Neural crest cell (in vitro differentiated cells): ENCODE measurements around the gene DSE. TPM values are rescaled to one million over a fixed set of nuclear protein-coding genes. Genes with fewer than 3 reads are reported as not detected.

ENCODE experiments used
- DNase-seq: peaks from one replicate; pipeline ENCODE4 v3.0.0; 2021; ENCODE audit warnings: low read depth, mixed read lengths, low spot score
- H3K27ac Mint-ChIP-seq: one replicate; pipeline ENCODE4 v1.8.0; 2021; ENCODE audit warnings: mild to moderate bottlenecking, mixed read lengths; ENCODE audit not compliant: unreplicated experiment
- H3K27me3 Mint-ChIP-seq: 2 replicates; pipeline ENCODE4 v1.8.0; 2021; ENCODE audit warnings: low read depth, mild to moderate bottlenecking, mixed read lengths
- H3K36me3 Mint-ChIP-seq: 2 replicates; pipeline ENCODE4 v1.8.0; 2021; ENCODE audit warnings: low read depth, mild to moderate bottlenecking, mixed read lengths
- H3K4me1 Mint-ChIP-seq: 2 replicates; pipeline ENCODE4 v1.8.0; 2021; ENCODE audit warnings: mixed read lengths
- H3K4me3 Mint-ChIP-seq: one replicate; pipeline ENCODE4 v1.8.0; 2021; ENCODE audit warnings: mild to moderate bottlenecking, mixed read lengths
- H3K9me3 Mint-ChIP-seq: 2 replicates; pipeline ENCODE4 v1.8.0; 2021; ENCODE audit warnings: mixed read lengths
- total RNA-seq: library from RNA; stranded (reverse); gene quantifications from 2 replicates; pipeline ENCODE4 v1.2.1, GENCODE V29; 2021
- TF ChIP-seq, protein P1 (sequence below): fragments of 200-600 bp; sonication (generic); conservative IDR thresholded peaks from 2 replicates; pipeline ENCODE4 v1.5.0; 2021; ENCODE audit warnings: antibody characterized with exemption, mild to moderate bottlenecking

DSE gene
- total RNA-seq, 1 donor from 2014 or later, result 21.0 TPM

DNA sequence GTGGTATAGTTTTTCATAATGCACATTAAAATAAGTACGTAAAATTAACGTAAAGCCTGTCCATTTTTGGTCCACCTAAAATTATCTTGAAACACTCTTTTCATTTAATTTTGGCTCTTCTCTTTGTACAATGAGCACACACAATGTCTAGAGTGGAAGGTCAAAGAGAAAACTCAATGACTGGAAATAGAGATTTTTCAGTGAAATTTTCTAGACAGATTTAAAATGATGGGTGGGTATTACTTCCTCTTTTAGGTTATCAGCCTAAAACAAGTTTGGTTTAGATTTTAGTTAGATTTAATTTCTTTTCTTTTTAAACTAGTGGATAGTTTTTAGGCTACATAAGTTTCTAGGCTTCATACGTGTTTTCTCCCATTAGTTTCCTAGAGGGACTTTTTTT is 24.9 kb downstream of the DSE start:
- H3K27ac Mint-ChIP-seq, result no peak overlapping the region
- no peaks in the 10 kb centered on the region for H3K27me3 Mint-ChIP-seq
- H3K9me3 Mint-ChIP-seq, result no peaks in the 10 kb centered on the region
- H3K4me1 Mint-ChIP-seq, result peaks cover 17% of the 10 kb centered on the region
- TF ChIP-seq, protein P1, sequence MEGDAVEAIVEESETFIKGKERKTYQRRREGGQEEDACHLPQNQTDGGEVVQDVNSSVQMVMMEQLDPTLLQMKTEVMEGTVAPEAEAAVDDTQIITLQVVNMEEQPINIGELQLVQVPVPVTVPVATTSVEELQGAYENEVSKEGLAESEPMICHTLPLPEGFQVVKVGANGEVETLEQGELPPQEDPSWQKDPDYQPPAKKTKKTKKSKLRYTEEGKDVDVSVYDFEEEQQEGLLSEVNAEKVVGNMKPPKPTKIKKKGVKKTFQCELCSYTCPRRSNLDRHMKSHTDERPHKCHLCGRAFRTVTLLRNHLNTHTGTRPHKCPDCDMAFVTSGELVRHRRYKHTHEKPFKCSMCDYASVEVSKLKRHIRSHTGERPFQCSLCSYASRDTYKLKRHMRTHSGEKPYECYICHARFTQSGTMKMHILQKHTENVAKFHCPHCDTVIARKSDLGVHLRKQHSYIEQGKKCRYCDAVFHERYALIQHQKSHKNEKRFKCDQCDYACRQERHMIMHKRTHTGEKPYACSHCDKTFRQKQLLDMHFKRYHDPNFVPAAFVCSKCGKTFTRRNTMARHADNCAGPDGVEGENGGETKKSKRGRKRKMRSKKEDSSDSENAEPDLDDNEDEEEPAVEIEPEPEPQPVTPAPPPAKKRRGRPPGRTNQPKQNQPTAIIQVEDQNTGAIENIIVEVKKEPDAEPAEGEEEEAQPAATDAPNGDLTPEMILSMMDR, result no peak
- H3K4me3 Mint-ChIP-seq, result no peak overlapping the region
- no peak for DNase-seq
- H3K36me3 Mint-ChIP-seq, result peaks cover 2% of the 10 kb centered on the region

DNA sequence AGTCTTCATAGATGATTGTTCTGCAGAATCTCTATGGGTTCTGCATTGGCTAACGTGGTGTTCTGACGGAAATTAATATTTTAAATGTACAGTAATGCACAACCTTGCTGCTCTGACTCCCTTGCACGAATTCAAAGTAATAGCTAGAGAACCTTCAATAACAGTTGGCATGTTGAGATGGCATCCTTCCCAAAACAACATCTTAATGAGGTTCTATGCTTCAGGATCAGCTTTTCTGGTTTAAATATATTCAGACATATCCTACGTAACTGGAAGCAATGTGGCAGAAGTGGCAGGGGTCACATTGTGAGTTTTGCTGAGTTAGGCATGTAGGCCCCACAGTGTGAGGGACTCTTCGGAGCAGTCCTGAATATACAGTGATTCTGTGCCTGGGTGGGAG is 25.7 kb downstream of the DSE start:
- Mint-ChIP-seq H3K9me3 (no peaks in the 10 kb centered on the region), H3K27ac (no peak overlapping the region), H3K27me3 (no peaks in the 10 kb centered on the region), H3K4me3 (no peak overlapping the region), H3K4me1 (peaks cover 17% of the 10 kb centered on the region), H3K36me3 (peaks cover 2% of the 10 kb centered on the region)
- DNase-seq, result no peak
- TF ChIP-seq, protein P1, result no peak

DNA sequence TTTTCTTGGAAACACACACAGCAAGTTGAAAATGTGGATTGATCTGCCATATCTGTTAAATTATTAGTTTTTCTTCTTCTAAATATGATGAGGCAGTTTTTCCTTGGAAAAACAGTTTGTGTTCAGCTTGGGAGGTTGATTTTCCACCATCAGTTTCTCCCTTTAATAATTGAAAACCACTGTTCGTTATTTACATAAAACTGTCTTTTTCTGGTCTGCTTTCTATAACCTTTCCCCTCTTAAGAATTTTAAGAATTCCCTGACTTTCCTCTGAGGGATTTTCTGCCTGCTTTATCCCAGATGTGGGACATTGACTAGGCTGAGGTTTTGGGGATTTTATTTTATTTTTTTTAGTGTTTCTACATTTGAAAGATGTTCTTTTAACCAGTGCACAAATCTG is 27.2 kb downstream of the DSE start:
- peaks cover 9% of the 10 kb centered on the region for H3K4me1 Mint-ChIP-seq
- TF ChIP-seq, protein P1, result no peak
- no peak for DNase-seq
- H3K36me3 Mint-ChIP-seq, result peaks cover 2% of the 10 kb centered on the region
- H3K27ac Mint-ChIP-seq, result no peak overlapping the region
- H3K4me3 Mint-ChIP-seq, result no peak overlapping the region
- H3K27me3 Mint-ChIP-seq, result no peaks in the 10 kb centered on the region
- no peaks in the 10 kb centered on the region for H3K9me3 Mint-ChIP-seq

DNA sequence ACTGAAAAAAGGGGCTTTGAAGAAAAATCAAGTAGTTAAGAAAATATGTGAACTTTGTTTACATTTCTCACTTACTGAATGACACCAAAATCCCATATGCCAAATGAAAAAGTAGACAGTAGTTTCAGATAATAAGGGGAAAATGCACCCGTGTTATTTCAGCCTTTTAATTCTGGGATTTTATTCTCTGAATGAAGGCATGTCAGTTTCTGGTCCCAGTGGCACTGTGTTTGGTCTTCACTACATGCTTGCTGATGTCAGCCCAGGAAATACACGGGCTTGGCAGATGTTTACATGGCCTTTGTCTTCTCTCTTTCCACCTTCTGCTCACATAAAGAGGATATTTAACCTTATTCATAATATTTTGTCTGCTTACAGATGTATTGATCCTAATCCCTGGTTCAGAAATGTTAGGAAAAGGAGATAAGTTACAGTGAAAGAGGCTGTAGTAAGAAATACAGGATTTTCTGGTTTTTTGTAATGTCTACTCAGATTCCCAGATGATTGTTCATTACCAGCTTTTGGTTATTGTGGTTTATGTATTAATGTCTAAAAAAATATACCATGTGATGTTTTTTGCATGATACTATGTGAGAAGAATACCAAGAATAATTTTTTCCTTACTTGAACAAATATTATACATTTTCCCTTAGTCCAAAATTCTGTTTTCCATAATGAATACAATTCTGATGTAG is 27.7 kb downstream of the DSE start:
- DNase-seq, result no peak
- H3K4me1 Mint-ChIP-seq, result peaks cover 6% of the 10 kb centered on the region
- peaks cover 2% of the 10 kb centered on the region for H3K36me3 Mint-ChIP-seq
- TF ChIP-seq, protein P1, result no peak
- H3K27me3 Mint-ChIP-seq, result no peaks in the 10 kb centered on the region
- no peaks in the 10 kb centered on the region for H3K9me3 Mint-ChIP-seq
- H3K27ac Mint-ChIP-seq, result no peak overlapping the region
- H3K4me3 Mint-ChIP-seq, result no peak overlapping the region

DNA sequence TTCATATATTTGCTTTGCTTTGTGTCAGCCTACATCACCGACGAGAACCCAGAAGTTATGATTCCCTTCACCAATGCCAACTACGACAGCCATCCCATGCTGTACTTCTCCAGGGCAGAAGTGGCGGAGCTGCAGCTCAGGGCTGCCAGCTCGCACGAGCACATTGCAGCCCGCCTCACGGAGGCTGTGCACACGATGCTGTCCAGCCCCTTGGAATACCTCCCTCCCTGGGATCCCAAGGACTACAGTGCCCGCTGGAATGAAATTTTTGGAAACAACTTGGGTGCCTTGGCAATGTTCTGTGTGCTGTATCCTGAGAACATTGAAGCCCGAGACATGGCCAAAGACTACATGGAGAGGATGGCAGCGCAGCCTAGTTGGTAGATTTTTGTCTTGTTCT is 28.5 kb downstream of the DSE start:
- TF ChIP-seq, protein P1, result no peak
- Mint-ChIP-seq H3K27me3 (no peaks in the 10 kb centered on the region), H3K27ac (no peak overlapping the region), H3K36me3 (peaks cover 2% of the 10 kb centered on the region), H3K4me3 (no peak overlapping the region), H3K9me3 (no peaks in the 10 kb centered on the region), H3K4me1 (peaks cover 7% of the 10 kb centered on the region)
- no peak for DNase-seq
